Lung (tissue), 12 donors: ENCODE results near the gene ZFAND3. TPM values are rescaled to one million over a fixed set of nuclear protein-coding genes. Genes with fewer than 3 reads are reported as not detected.

Experiments used
- ATAC-seq: fragments of 200-7000 bp; cut with Tn5 transposase; one replicate; pipeline ENCODE4 v1.9.1; 2020; ENCODE audit warnings: moderate number of reproducible peaks; ENCODE audit not compliant: insufficient read depth, low FRiP score
- DNase-seq, 3 donors: peaks; one replicate each; pipeline ENCODE4 v3.0.0-alpha.2; 2013 to 2017
- H3K27ac ChIP-seq, 2 donors: one replicate each; pipeline ENCODE4 v1.5.1; 2013; ENCODE audit warnings: mild to moderate bottlenecking in 2 of 2, moderate library complexity in 2 of 2, control low read depth in 1 of 2, inconsistent platforms in 1 of 2, low read depth in 1 of 2, low read length in 1 of 2
- H3K27me3 ChIP-seq, 3 donors: one replicate each; pipeline ENCODE4 v1.5.1; 2013; ENCODE audit warnings: low read length in 2 of 3; ENCODE audit not compliant: control insufficient read depth in 3 of 3, insufficient read depth in 3 of 3
- H3K36me3 ChIP-seq, 4 donors: one replicate each; pipeline ENCODE4 v1.5.1; 2013; ENCODE audit warnings: low read length in 4 of 4, mild to moderate bottlenecking in 1 of 4, moderate library complexity in 1 of 4; ENCODE audit not compliant: control insufficient read depth in 4 of 4, insufficient read depth in 4 of 4
- H3K4me1 ChIP-seq, 5 donors: one replicate each; pipeline ENCODE4 v1.5.1; 2013; ENCODE audit warnings: low read length in 5 of 5, mild to moderate bottlenecking in 2 of 5, moderate library complexity in 1 of 5; ENCODE audit not compliant: control insufficient read depth in 5 of 5, insufficient read depth in 5 of 5
- H3K4me3 ChIP-seq: one replicate; pipeline ENCODE4 v1.5.1; 2013; ENCODE audit warnings: mild to moderate bottlenecking, control low read depth, moderate library complexity
- H3K9ac ChIP-seq, 2 donors: one replicate each; pipeline ENCODE4 v1.5.1; 2013; ENCODE audit warnings: low read length in 2 of 2, control low read depth in 1 of 2; ENCODE audit not compliant: insufficient read depth in 1 of 2
- H3K9me3 ChIP-seq, 4 donors: one replicate each; pipeline ENCODE4 v1.5.1; 2013; ENCODE audit warnings: low read length in 3 of 4, mild to moderate bottlenecking in 1 of 4, moderate library complexity in 1 of 4; ENCODE audit not compliant: control insufficient read depth in 4 of 4, insufficient read depth in 3 of 4
- CTCF ChIP-seq: IDR thresholded peaks from 2 replicates; pipeline ENCODE4 v1.5.1; 2012; ENCODE audit warnings: mild to moderate bottlenecking; ENCODE audit errors: control extremely low read depth, extremely low read depth
- WGBS, 2 donors: extraction: QIAGEN DNeasy Blood & Tissue Kit; methylation state at CpG; one replicate each; pipeline ENCODE4 v1.1.7; 2013; 5-methylcytosine and 5-hydroxymethylcytosine counted together
- polyA plus RNA-seq, 2 donors: library from polyadenylated mRNA; stranded (reverse); fragments of 200-250 nt; gene quantifications; one replicate each; pipeline ENCODE4 v1.2.1, GENCODE V29; 2013
- total RNA-seq, 2 donors: library from RNA; depleted of rRNA in 1 of 2; stranded (reverse); fragments of >200 nt in 1 of 2; gene quantifications; one replicate each; pipeline ENCODE4 v1.2.1, GENCODE V29; 2014 to 2021
- donor health status: control.
- donor health status: control.
- donor health status: Bipolar disorder and iron deficiency.
- donor health status: healthy.
- donor health status: DM: yes; HTN: yes; CAD: no.

Gene ZFAND3
- total and polyA plus RNA-seq, 4 donors = 27.6 to 63.6 (median 51.3) TPM

- Histone ChIP-seq H3K4me3 (no peak overlapping the region), H3K4me1 (peaks cover 0 to 30% (median 3%) of the 10 kb centered on the region in 5 donors), H3K27me3 (no peaks in the 10 kb centered on the region), H3K9me3 (no peaks in the 10 kb centered on the region), H3K9ac (no peak overlapping the region), H3K27ac (no peak overlapping the region), H3K36me3 (peaks cover 0 to 2% (median 0%) of the 10 kb centered on the region in 4 donors)
- 94 to 96% methylated on average over 4 of the region's 4 CpGs for WGBS, 2 donors
- ATAC-seq = no peak
- DNase-seq = no peak
- TF ChIP-seq CTCF = no peak
Measured at GRCh38 chr6:37848371-37848770, 28.8 kb downstream of the ZFAND3 start.

DNA sequence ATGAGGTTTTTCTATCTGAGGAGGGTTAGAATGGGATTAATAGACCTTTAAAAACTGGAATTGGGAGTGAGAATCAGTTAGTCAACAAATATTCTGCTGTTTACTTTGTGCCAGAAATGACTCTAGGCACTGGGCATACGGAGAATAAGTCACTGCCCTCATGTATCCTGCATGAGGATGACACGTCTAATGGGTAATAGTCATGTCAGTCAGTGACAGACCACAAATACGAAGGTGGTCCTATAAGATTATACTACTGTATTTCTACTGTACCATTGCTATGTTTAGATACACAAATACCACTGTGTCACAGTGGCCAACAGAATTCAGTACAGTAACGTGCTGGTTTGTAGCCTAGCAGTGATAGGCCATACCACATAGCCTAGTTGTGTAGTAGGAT is 30.7 kb downstream of the ZFAND3 start:
- DNase-seq (no peak), ATAC-seq (no peak)
- no peaks in the 10 kb centered on the region for H3K9me3 ChIP-seq
- H3K4me1 ChIP-seq = peaks cover 0 to 30% (median 3%) of the 10 kb centered on the region in 5 donors
- 90 to 91% methylated on average over 4 of the region's 4 CpGs for WGBS, 2 donors
- no peak for TF ChIP-seq CTCF
- H3K9ac ChIP-seq = no peak overlapping the region
- H3K27me3 ChIP-seq = no peaks in the 10 kb centered on the region
- H3K36me3 ChIP-seq = no peaks in the 10 kb centered on the region
- no peak overlapping the region for H3K4me3 ChIP-seq
- no peak overlapping the region for H3K27ac ChIP-seq

GRCh38 chr6:37850728-37851285 is 31.3 kb downstream of the ZFAND3 start:
- H3K9ac ChIP-seq = no peak overlapping the region
- H3K36me3 ChIP-seq = no peaks in the 10 kb centered on the region
- DNase-seq (no peak), ATAC-seq (no peak)
- 88 to 92% methylated on average over 9 of the region's 9 CpGs for WGBS, 2 donors
- no peaks in the 10 kb centered on the region for H3K27me3 ChIP-seq
- peaks cover 0 to 29% (median 3%) of the 10 kb centered on the region in 5 donors for H3K4me1 ChIP-seq
- no peak overlapping the region for H3K27ac ChIP-seq
- no peak for TF ChIP-seq CTCF
- no peaks in the 10 kb centered on the region for H3K9me3 ChIP-seq
- no peak overlapping the region for H3K4me3 ChIP-seq

GRCh38 chr6:37851997-37852524 is 32.5 kb downstream of the ZFAND3 start:
- H3K36me3 ChIP-seq = no peaks in the 10 kb centered on the region
- H3K4me3 ChIP-seq = no peak overlapping the region
- H3K4me1 ChIP-seq = peaks cover 0 to 30% (median 0%) of the 10 kb centered on the region in 5 donors
- no peaks in the 10 kb centered on the region for H3K9me3 ChIP-seq
- no peak for ATAC-seq
- no peak overlapping the region for H3K27ac ChIP-seq
- TF ChIP-seq CTCF = no peak
- no peak overlapping the region for H3K9ac ChIP-seq
- no peak for DNase-seq
- whole genome bisulfite sequencing, 2 donors = 67 to 80% methylated on average over 1 of the region's 1 CpG
- no peaks in the 10 kb centered on the region for H3K27me3 ChIP-seq
